Mammary epithelial cell (primary cell): Measurements from ENCODE around the gene WNT11.

Experiments
- CTCF ChIP-seq, 2 donors: IDR thresholded peaks in 1 of 2; conservative IDR thresholded peaks in 1 of 2; 2 replicates each; pipeline ENCODE4 v1.5.1; 2011 to 2012; ENCODE audit warnings: inconsistent platforms in 2 of 2, low read length in 2 of 2, mild to moderate bottlenecking in 2 of 2, control low read depth in 1 of 2, low read depth in 1 of 2; ENCODE audit not compliant: insufficient read depth in 1 of 2; ENCODE audit errors: extremely low read depth in 1 of 2
- EZH2 ChIP-seq: IDR thresholded peaks from 2 replicates; pipeline ENCODE4 v1.6.1; 2012; ENCODE audit warnings: low read length, inconsistent platforms, borderline replicate concordance

GRCh38 chr11:76181371-76181770 lies 24.9 kb downstream of the WNT11 start:
- TF ChIP-seq CTCF (conservative IDR thresholded peaks at IDR 0.05 in 1 of 2, IDR thresholded peaks at IDR 0.05 in 1 of 2; ENCODE audit: extremely low read depth in 1 of 2, insufficient read depth in 1 of 2, low read depth in 1 of 2, low read length in 2 of 2) (no peak), EZH2 (no peak)
